Measurements from ENCODE around the gene WDR59.
A peak's percentile ranks its signal among the peaks of the same experiment; 100 is the strongest.
"Not testable (repeated sequence)": the region's sequence is repeated elsewhere in the genome, so short reads cannot be mapped to it uniquely, and the experiment has no call there.

The WDR59 gene

DNA sequence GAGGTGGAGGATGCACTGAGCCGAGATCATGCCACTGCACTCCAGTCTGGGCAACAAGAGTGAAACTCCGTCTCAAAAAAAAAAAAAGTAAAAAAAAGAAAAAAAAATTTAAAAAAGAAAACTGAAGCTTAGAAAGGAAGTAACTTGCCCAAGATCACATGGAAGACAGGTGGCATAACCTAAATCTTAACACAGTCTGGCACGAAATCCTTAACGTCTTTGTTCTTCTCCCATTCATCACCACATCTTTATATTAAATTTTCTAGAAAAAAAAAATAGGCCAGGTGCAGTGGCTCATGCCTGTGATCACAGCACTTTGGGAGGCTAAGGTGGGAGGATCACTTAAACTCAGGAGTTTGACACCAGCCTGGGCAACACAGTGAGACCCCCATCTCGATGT is 9.3 kb downstream of the WDR59 start:
- DNase-seq, result no peak

DNA sequence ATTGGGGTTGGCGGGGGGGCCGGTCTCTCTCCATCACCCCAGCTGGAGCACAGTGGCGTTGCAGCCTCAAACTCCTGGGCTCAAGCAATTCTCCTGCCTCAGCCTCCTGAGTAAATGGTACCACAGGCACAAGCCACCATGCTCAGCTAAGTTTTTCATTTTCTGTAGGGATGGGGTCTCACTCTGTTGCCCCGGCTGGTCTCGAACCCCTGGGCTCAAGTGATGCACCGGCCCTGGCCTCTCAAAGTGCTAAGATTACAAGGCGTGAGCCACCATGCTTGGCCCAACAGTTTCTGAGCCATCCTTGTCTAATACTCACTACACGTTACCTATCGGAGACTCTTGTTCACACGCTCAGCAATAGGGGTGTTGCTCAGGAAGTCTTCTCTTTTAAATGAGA is 11.6 kb downstream of the WDR59 start:
- DNase-seq, result no peak

DNA sequence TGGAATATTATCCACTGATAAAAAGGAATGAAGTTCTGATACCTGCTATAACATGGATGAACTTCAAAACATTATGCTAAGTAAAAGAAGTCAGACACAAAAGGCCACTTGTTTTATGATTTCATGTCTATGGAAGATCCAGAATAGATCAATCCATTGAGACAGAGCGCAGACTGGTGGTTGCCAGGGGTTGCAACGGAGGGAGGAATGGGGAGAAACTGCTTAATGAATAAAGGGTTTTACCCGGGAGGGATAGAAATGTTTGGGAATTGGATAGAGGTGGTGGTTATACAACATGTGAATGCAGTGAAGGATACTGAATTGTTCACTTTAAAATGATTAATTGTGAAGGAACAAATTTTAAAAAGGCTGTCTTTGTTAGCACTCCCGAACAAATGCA is 30.2 kb downstream of the WDR59 start:
- no peak for DNase-seq

DNA sequence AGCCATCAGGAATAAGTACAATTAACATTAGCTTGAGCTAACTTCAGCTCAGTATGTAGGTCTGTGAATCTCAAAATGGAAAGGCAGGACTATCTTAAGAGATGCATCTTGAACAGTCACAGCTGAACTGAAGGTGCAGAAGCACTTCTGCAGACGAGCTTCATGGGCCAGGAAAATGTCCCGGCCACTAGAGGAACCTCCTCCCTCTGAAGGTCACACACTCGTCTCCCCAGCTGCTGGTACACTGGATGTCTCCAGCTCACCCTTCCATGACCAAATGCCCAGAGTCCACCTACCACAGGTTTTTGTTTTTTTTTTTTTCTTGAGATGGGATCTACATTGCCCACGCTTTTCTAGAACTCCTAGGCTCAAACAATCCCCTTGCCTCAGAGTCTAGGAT is 33.2 kb downstream of the WDR59 start:
- DNase-seq, result no peak

DNA sequence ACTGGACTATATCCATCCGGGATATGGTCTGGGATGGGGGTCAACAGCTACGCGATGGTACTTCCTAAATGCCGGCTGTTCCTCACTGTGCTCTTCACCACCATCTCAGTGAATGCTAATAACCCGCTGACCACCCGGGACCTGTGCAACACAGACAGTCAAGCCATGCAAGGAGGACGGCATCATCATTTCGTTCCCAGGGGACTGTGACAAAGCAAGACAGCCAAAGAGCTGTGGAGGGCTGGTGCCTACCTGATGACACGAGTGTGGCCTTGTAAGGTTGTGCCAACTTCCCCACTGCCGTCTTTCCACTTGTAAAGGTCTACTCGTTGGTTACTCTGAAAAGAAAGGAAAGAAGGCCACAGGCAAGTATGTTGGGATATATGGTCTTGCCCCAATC is 33.7 kb downstream of the WDR59 start:
- DNase-seq, result no peak

DNA sequence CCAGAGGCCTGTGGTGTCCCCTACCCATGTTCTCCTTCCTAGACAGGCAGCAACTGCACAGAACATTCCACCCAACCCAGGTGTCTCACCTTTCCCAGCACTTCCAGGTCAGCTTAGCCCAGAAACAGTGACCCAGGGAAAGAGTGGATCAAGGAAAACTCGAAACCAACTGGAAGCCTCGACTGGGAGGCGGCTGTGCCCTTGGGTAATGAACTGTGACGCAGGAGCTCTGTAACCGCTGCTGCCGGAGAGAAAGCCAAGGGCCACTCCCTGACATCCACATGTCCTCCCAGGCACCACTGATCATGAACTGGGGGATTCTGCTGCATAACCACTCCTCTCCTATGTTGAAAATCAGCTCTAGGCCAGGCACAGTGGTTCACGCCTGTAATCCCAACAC is 34.4 kb downstream of the WDR59 start:
- no peak for DNase-seq

DNA sequence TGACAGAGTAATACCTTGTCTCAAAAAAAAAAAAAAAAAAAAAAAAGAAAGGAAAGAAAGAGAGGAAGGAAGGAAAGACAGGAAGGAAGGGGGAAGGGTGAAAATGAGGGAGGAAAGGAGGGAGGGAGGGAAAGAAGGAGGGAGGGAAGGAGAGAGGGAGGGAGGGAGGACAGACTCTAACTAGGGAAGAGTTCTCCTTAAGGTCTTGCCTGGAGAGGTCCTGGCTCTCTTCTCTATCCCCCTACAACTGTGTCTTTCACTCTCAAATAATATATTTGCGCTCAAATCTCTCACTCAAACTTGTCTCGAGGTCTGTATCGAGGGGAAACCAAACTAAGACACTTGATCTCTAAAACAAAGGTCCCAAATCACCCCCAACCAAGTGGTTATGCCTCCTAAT is 35.6 kb downstream of the WDR59 start:
- no peak for DNase-seq

DNA sequence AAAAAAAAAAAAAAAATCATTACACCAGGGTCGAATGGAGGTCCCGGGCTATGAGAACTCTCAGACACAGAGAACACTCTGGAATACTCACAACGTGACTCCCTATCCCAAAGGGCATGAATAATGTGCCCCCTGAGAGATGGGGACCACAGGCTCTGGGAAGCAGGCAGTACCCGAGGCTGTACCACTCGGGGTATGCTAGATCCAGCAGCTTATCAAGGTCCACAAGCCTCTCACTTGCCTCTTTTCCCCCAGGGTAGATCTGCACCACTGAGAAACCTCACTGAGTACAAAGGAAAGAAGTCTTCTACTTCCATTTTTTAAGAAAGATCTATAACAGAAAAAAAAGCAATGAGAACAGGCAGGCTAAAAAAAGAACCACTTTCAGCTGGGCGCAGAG is 40.5 kb downstream of the WDR59 start:
- DNase-seq, result no peak

DNA sequence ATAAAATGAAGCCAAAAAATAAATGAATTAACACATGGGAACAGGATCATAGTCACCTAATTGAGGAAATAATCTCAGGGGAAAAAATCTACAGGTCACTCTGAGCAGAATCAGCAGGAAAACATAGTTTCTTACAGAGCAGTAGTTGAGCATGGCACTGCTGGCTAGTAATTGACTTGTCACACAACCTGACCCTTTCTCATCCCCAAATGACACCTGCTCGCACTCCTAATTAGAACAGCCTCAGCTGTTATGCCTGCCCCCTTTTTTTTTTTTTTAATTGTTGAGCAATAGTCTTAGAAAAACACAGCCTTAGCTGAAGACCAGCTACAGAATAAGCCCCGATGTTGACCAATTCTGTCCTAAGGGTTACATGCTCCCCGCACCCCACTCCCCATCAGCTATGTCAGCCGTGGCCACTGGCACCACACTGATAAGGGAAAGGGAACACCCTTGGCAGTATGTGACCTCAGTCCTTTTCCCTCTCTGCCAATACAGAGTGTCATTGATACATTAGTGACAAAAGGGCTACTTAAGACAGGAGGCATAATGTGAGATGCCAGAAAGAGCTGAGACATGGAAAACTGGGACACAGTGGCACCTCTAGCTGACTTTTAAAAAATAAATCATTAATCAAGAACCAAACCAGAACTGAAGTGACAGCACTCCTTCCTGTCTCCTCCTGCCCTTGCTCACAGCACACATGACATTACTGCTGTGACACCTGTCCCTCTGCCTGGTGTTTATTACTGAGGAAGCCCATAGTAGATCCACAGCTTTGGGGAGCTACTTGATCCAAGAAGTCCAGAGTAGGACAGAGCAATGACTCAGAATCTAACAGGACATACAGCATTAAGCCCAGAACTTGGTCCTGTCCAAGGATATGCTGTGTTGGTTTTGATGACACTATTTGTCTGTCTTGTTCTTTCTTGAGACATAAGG is 41.7 kb downstream of the WDR59 start:
- DNase-seq, result no peak

DNA sequence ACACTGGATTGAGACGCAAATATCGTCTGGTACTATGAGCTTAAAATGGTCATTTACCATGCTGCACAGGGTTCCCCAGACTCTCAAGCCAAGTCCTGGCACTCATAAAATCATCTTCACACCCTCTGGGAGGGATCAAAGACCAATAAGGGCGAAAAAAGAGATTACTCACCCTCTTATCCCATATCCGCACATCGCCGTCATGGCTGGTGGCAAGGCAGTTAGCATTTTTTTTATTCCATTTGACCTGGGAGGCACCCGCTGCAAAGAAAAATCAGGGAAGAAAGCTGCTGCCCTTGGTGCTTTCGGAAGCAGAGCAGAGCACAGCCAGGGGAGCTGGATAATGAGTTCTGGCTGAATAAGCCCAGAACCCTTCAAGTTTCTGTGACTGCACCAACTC is 42.4 kb downstream of the WDR59 start:
- no peak for DNase-seq

DNA sequence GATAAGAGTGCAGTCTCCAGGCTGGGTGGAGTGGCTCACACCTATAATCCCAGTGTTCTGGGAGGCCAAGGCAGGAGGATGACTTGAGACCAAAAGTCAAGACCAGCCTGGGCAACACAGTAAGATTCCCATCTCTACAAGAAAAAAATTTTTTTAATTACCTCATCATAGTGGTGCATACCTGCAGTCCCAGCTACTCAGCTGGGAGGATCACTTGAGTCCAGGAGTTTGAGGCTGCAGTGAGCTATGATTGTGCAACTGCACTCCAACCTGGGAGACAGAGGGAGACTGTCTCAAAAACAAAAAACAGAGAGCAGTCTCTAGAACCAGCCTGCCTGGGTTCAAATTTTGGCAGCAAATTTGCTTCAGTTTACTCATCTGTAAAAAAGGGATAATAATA is 45.2 kb downstream of the WDR59 start:
- DNase-seq, result no peak

DNA sequence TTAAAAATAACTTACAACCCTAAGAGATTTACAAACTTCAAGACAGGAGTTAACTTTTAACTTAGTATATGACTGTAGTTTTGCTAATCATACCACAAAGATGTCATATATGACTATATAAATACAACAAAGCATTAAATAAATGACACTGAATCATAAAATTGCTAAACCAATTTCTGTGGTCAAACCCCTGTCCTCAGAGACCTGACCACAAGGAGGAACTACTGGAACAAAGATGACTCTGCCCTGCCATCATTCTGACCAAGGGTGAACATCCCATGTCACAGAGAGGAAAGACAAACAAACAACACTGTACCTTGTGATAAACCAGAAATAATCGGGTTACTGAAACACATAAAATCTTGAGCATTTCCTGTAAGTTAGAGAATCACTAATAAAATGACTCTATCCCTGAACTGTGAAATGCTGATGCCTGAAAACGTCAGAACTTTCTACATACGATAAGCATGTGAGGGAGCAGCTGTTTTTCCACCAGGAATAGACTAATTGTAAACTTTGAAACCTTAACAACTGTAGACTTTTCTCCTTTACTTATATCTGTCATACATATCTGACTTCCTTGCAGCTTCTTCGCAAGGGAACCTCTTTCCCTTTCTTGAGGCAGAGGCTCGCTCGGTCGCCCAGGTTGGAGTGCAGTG is 47.9 kb downstream of the WDR59 start:
- peak in 1 of 5 donors; percentile 59 for DNase-seq

DNA sequence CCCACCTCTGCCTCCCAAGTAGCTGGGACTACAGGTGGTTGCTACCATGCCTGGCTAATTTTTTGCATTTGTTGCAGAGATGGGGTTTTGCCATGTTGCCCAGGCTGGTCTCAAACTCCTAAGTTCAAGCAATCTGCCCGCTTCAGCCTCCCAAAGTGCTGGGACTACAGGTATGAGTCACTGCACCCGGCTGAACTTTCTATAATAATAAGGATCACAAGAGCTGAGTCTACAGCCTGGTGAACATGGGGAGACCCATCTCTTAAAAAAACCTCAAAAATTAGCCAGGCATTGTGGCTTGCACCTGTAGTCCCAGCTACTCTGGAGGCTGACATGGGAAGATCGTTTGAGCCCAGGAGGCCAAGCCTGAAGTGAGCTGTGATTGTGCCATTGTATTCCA is 53.5 kb downstream of the WDR59 start:
- DNase-seq, result no peak

DNA sequence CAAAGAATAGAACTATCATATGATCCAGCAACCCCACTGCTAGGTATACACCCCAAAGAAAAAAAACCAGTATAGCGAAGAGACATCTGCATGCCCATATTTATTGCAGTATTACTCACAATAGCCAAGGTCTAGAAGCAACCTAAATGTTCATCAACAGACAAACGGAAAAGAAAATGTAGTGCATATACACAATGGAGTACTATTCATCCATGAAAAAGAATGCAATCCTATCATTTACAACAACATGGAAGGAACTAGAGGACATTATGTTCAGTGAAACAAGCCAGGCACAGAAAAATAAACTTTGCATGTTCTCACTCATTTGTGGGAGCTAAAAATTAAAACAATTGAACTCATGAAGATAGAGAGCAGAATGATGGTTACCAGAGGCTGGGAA is 55.3 kb downstream of the WDR59 start:
- DNase-seq, result no peak

DNA sequence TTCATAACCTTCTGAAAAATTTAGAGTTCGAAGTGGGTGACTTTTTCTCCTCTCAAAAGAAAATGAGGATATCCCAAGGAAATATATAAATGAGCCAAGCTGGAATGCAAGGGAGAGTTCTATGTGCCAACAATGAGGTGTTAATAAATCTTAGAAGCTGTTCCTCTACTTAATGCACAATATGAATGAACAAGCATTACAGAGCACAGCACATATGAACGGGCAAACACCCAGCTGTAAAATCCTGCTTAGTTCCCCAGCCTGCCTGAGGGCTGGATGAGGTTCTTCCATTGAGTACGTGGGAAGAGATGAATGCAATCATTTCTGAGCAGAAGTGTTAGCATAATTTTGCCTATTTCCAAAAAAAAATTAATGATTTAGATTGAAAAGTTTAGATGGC is 58.1 kb downstream of the WDR59 start:
- no peak for DNase-seq

DNA sequence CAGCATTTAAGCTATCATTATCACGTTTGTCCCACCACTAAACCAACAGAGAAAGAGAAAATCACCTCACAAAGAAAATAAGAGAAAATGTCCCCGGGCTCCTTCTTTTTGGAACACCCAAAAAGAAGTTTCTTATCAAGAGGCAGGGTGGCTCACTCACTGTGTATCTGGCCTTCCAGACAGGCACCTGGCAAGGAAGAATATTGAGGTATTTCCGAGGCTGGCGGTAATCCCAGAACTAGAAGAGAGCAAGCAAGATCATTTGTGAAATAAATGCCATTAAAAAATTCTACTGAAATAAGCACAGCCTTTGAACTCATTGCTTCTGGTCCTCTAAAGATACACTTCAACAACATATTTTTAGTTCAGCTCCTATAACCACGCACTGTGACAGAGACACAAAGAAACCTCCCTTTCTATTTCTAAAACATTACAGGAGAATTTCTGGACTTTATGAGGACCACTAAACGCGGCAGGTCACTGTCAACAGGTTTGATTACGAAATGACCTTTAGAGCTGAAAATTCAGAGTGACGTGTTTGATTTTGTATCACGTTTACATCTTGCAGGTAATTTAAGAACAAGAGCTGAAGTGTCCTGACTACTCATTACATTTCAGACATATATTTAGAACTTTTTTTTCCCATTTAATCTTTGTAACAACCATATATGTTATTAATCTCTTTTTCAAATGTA is 61.0 kb downstream of the WDR59 start:
- DNase-seq, result no peak

DNA sequence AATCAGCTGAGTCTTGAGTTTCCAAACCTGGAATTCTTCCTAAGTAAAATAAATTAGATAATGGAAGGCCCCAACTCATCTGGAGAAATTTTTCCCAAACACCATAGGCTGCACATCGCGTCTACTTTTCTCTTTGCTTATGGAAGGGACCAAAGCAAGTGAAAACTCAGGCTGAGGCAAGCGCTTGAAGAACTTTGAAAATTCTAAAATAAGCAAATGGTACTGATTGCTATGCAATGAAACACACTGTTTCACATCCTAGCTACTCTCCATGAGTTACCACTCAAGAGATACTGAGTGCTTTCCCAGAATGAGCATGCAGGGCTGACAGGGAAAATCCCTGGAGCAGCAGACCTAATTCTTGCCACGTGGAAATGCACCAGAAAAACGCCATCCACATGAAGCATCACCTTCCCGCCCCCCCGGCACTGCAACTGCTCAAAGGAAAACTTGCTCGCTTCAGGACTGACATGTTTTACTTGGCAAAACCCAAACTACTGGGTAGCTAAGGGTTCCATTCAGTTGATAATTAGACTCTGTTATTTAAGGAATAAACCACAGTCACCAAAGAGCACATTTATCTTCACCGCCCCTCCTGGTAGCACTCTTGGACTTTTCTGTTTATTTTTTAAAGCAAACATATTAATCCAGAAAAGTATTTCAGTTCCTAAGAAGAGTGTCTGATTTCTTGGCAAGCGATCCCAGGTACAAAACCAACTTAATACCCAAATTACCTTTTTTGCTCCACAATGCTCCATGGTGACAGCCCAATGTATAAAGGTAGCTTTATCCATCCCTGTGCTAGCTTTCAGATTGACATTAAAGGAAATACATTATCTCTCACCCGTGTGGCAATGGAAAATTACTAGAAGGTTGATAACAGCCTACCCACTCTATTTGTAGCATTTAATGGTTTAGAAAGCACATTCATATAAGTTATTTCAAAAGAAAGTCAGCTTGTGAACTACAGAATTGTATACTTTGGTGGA is 62.5 kb downstream of the WDR59 start:
- DNase-seq, result no peak

DNA sequence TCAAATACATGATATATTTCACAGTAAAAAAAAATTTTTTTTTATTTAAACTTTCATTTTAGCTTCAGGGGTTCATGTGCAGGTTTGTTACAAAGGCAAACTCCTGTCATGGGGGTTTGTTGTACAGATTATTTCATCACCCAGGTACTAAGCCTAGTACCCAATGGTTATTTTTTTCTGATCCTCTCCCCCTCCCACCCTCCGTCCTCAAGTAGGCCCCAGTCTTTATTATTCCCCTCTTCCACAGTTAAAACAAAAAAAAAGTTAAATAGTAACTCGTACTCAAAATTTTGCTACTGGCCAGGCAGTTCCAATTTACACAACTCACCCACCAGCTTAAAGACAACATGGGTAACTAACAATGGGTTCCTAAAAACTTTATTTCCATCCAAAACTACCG is 63.9 kb downstream of the WDR59 start:
- DNase-seq, result no peak

DNA sequence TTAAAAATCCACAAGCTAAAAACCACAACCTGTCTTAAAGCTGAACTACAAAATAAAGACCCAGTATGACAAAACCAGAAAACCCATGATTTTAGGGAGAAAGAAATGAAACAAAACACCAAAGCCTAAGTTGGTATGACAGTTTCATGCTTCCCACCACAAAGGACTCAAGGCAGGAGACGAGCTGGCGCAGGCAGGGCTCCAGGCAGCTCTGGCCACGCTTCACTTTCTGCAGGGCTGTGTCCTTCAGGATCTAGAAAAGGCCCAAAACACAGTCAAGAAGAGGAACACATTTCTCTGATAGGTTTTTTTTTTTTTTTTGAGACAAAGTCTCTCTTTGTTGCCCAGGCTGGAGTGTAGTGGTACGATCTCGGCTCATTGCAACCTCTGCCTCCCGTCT is 75.3 kb downstream of the WDR59 start:
- no peak for DNase-seq

DNA sequence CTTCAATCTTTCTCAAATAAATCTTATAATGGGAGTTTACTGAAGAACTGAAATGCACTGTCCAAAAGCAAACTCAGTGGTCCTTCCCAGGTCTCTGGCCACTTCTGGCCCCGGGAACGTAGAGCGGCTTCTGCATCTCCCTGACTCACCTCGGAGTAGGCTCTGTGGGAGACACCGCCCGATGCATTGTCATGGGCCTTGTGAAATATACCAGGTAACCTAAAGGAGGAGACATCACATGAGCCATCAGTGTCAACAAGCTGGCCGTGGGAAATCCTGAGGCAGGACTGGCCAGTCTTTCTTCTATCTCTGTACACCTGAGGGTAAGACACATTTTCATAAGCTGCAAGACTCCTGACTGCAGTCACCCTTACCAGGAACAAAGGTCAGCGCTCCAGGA is 76.2 kb downstream of the WDR59 start:
- DNase-seq, result not testable (repeated sequence)

DNA sequence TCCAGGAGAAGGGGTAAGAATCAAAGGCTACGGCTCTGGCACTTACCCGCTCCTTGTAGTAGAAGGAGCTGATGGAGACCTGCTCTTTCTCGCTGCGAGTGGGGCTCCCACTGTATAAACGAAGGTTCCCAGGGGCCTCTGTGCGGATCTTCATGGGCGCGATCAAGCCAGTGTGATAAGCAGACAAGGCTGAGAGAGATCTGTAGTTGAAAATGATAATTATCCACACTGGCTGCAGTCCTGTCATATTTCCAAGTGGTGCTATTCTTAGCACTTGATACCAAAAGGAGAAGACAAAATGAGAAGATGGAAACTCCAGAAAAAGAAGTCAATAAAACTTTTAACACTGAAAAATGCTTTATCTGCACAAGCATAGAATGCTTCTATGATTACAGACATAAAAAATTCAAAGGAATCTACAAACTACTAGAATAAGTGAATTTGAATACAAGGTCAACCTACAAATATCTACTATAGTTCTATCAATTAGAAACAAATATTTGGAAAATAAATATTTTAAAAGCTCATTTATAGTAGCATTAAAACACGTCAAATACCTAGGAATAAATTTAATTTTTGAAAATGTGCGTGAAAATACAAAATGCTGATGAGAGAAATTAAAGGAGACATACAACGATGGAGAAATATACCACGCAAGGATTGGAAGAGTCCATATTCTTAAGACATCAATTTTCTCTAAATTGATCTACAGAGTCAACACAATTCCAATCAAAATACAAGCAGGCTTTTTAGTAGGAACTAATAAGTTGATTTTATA is 80.8 kb downstream of the WDR59 start:
- no peak for DNase-seq

DNA sequence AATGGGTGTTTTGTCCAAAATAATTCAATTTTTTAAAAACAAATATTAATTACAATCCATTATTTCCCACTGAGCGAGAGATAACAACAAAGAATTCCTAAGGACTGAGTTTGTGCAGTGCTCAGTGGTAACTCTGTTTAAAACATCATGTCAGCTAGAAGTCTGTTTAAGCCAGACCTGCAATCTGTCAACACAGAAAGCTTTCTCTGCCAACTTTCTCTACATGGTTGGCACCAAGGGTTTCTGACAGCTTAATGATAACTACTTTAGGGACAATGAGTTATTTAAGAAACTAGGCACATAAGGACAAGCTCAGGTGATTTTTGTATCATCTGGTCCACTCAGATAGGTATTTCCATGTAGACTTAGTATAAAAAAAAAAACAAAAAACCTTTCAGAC is 81.8 kb downstream of the WDR59 start:
- no peak for DNase-seq

Measured in T-helper 1 cell (primary cell).